Right ventricle myocardium inferior (tissue), 1 donor: ENCODE measurements around the gene ABHD6. TPM values are rescaled to one million over a fixed set of nuclear protein-coding genes. Genes with fewer than 3 reads are reported as not detected.
"Not testable (repeated sequence)": the region's sequence is repeated elsewhere in the genome, so short reads cannot be mapped to it uniquely, and the experiment has no call there.

Experiments used
- ATAC-seq: fragments of 200-7000 bp; cut with Tn5 transposase; one replicate; pipeline ENCODE4 v1.9.1; 2020; ENCODE audit warnings: mild to moderate bottlenecking, moderate library complexity
- DNase-seq: peaks from one replicate; pipeline ENCODE4 v3.0.0; 2021; ENCODE audit errors: missing footprints
- intact Hi-C: fragments of 100-400 bp; cut with DNase I; formaldehyde crosslinking; loops from one replicate; pipeline ENCODE4 v1.11.0; 2022
- total RNA-seq: library from RNA; stranded (reverse); fragmentation: NEBNext Ultra II Directional; extraction: Animal tissue kit (Norgen Biotek cat#: 25700); gene quantifications from one replicate; pipeline ENCODE4 v1.2.1, GENCODE V29; 2021
- donor health status: DM: no; HTN: yes; CAD: no; lungs with severe emphysema.

The ABHD6 gene
- total RNA-seq, 1 donor from 2014 or later: 10.5 TPM

DNA sequence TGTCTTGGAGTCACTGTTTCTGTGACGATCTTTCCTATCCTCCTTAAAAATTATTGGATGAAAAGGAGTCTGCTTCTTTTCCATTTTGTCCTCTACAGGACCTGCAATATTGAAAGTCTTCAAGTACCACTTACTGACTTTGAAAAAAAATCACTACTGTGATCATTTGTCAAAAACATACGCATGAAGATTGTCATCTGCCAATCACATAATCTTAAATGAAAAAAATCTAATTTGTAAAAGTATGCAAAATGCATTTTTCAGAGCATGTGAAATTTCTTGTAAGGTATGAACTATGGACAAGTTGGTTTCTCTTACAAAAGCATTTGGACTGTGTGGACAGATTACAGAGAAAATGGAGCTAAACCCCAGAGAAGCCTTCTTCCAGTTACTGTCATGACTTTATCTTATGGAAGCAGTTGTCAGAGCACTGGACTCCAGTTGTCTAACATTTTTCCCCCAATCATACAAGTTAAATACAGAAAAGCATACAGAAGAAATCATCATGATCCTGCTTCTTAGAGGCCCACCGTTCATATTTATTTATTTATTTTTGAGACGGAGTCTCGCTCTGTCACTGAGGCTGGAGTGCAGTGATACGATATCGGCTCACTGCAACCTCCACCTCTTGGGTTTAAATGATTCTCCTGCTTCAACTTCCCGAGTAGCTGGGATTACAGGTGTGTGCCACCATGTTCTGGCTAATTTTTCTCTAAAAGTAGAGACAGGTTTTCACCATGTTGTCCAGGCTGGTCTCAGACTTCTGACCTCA is 91.7 kb downstream of the ABHD6 start:
- intact Hi-C loops: no loop called here
- ATAC-seq: no peak
- DNase-seq: no peak

DNA sequence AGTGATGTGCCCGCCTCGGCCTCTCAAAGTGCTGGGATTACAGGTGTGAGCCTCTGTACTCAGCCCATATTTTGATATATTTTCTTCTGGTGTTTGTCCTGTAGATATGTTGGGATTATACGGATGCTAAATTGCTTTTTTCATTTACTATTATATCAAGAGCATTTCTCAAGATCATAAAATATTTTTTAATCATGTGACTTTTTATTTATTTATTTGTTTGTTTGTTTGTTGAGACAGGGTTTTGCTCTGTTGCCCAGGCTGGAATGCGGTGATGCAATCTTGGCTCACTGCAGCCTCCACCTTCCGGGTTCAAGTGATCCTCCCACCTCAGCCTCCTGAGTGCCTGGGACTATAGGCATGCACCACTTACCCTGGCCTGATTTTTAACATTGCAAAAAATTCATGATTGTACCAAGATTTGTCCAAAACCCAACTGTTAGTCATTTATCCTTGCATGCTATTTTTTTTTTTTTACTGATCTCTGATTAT is 92.4 kb downstream of the ABHD6 start:
- DNase-seq (no peak), ATAC-seq (no peak)
- intact Hi-C loops: no loop called here

DNA sequence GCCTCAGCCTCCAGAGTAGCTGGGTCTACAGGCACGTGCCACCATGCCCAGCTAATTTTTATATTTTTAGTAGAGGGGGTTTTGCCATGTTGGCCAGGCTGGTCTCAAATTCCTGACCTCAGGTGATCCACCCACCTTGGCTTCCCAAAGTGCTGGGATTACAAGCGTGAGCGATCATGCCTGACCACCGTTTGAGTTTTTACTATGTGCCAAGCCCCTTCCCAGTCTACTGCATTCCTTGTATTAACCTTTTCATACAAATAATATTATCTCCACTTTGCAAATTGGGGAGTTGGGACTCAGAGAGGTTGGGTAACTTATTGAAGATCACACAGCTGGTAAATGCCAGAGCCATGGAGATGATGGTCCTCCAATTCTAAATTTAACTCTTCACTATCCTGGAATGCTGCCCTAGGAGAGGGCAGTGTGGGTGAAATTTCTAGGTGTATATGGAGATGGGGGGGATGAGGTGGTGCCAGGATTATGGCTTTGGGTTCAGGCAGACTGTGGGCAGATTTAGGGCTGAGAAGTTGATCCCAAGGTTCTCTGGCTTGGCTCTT is 94.1 kb downstream of the ABHD6 start:
- intact Hi-C loops: loop anchor here (2.0 kb wide), 1 partner anchor 159 kb away; no protein-coding TSS in a partner anchor

DNA sequence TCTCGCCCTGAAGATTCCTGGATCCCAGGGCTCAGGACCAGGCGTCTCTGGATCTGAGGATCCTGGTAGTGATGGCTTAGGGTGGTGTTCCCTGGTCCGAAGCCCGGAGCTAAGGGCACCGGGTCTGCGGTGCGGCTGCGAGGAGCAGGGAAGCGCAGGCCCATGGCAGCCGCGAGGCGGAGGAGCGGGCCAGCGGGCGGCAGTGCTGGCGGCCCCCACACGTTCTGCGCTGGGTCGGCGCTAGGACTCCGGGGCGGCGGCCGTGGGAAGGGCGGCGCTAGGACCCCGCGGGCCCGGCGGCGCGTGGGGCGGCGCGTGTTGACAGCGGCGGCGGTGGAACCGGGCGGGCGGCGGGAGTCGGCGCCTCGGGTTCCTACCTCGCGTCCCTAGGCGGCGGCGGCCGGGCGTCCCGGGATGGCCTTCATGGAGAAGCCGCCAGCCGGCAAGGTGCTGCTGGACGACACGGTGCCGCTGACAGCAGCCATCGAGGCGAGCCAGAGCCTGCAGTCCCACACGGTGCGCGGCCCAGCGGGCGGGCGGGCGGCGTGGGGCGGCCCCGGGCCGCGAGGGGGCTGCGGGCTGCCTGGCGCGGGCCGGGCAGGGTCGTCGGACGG is 95.1 kb downstream of the ABHD6 start, which contains the start of gene PXK:
Gene PXK, plus strand, starts transcription at position 318 of the 614 bp plus-strand sequence. Its CDS starts 97 bp downstream, at position 415.
- intact Hi-C loops: loop anchor here (2.0 kb wide), 1 partner anchor 158 kb away; no protein-coding TSS in a partner anchor
- DNase-seq (peak; percentile 93), ATAC-seq (peak; percentile 96)

More for the DNA sequence above, 94.1 kb downstream of the ABHD6 start:
- ATAC-seq: no peak
- no peak for DNase-seq

DNA sequence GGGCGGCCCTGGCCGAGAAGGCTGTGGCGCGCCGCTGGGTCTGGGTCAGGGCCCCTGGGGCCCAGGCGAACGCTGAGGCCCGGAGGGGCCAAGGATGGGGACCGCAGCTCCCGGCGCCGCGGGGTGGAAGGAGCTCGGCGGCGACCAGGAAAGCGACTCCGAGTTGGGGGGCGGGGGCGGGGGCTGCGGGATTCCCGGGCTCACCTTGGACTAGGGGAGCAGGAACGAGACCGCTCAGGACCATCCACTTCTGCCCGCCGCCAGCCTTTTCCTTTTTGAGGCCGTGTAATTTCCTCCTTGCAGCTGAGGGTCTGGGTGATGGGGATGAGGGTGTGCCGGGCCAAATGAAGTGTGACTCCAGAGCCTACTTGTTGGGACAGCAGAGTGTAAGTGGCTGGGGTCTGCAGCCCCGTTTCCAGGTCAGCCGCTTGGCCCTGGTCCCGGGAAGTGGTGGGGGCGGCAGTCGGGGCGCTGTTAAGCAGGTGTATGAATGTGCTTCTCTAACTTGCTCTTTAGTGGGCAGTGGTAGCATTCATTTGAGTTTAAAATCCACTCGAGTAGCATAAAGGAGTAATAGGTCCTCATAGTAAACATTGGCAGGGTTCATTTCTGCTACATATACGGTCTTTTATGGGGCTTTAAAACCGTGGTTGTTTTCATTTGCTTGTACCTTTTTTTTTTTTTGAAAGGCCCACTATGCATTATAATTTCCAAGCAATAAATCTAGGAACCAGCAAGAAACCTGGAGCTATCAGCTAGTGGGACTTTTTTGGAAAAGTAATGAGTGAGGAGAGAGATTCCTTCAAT is 95.8 kb downstream of the ABHD6 start:
- intact Hi-C loops: loop anchor here (2.0 kb wide), 1 partner anchor 157 kb away; no protein-coding TSS in a partner anchor
- DNase-seq (no peak), ATAC-seq (peak; percentile 4)

DNA sequence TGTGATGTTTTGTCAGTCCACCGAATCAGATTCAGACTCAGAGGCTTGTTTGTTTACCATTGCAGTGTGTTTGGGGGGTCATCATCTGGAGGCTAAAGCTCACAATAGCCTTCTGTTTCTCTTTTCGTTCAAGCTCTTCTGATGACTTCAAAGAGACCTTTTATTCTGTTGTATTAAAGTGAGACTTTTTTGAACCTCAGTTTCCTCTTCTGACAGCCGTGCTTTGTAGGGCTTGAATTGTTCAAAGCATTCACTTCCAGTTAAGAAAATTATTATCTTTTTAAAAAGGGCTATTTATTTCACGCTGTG is 96.4 kb downstream of the ABHD6 start:
- ATAC-seq: no peak
- intact Hi-C loops: no loop called here
- no peak for DNase-seq

DNA sequence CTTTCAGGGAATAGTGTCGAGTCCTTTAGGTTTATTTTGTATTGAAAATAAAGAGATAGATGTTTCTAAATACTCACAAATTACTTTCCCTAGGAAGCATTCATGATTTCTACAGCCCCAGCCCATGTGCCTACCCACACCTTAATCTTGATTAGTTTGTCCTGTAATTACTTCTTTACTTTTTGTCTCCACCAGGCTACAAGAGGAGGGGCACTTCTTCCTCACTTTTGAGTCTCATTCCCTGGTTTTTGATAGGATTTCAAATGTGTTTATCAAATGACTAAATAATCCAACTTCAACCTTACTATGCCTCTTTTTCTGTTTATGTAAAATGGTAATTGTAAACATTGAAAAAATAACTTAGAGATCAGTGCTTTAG is 96.9 kb downstream of the ABHD6 start:
- DNase-seq (no peak), ATAC-seq (no peak)
- intact Hi-C loops: no loop called here

DNA sequence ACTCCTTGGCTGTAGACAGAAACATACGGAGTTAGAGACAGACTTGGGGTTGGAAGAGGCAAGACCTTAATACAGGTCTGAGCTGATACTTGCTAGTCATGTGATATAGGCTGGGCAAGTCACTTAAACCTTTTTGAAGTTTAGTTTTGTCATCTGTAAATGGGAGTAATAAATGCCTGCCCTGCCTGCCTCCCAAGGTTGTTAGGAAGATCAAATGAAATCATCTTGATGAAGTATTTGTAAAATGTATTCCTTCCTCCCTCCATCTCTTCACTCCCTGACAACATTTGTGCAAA is 98.0 kb downstream of the ABHD6 start:
- intact Hi-C loops: no loop called here
- ATAC-seq (no peak), DNase-seq (no peak)

DNA sequence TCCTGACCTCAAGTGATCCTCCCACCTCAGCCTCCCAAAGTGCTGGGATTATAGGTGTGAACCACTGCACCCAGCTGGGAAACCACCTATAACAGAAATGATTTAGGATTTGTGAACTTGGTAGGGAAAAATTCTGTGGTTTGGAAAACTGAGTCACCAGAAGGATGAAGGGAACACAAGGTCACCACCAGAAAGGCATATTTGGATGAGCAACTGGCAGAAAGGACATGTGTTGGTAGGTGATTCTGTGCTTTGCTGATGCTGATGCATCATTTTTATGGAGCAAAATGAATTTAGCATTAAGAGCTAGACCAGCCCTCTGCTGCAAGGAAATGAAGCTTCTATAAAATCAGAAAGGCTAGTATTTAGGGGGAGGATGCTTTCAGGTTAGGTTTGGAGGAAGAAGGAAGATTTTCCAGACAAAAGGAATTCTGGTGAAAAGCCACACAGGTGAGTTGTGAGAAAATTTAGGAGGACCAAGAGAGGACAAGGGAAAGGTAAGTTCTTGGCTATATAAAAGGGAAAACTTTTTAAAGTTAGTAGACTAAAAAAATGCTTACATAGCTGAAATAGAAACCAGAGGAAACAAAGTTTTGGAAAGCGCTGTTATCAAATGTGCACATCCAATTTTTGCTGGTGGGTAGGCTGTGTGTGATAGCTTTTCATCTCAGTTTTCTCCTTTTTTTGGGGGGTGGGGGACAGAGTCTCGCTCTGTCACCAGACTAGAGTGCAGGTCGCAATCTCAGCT is 98.7 kb downstream of the ABHD6 start:
- intact Hi-C loops: no loop called here
- ATAC-seq (no peak), DNase-seq (no peak)

DNA sequence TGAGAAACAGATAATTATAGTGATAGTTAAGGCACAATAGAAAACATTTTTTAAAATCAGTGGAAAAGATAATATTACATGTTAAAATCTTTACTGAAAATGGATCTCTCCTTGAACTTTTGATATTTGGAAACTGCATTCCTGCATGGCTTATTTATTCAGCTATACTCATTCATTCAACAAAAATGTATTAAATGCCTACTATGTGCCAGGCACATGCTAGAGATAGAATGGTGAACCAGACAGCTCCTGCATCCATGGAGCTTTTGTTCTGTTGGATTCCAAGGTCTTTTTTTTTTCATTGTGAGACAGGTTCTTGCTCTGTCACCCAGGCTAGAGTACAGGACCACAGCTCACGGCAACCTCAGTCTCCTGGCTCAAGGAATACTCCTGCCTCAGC is 99.6 kb downstream of the ABHD6 start:
- DNase-seq (no peak), ATAC-seq (no peak)
- intact Hi-C loops: no loop called here

DNA sequence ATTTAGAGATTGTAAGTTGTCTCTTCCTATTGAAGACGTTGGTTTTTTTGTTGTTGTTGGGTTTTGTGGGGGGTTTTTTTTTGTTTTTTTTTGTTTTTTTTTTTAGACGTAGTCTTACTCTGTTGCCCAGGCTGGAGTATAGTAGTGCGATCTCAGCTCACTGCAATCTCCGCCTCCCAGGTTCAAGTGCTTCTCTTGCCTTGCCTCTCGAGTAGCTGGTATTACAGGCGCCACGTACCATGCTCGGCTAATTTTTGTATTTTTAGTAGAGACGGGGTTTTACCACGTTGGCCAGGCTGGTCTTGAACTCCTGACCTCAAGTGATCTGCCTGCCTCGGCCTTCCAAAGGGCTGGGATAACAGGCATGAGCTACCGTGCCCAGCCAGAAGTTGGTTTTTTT is 101.6 kb downstream of the ABHD6 start:
- ATAC-seq, DNase-seq, intact Hi-C loops: not testable (repeated sequence)

DNA sequence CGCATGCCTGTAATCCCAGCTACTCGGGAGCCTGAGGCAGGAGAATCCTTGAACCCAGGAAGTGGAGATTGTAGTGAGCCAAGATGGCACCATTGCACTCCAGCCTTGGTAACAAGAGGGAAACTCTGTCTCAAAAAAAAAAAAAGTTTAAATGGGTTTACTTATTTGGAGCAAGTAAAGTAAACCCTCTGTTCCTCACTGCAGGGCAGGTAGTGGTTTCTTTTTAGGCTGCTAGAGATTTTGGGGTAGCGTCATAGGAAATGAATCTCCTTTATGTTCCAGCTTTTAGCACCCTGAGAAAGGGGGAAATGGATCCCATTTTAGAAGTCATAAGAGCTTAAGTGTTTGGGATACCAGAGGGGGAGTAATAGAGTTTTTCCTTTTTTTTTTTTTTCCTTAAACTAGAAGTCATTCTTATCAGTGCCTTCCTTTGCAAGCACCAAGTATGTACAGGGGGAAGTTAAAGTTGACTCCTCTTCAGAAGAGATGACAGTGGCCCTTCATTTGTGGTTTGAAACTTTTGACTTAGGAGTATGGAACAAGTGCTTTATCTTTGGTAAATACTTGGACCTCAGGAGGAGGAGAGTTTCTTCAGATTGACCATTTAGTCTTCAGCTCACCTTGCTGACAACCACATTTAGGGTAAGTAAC is 103.1 kb downstream of the ABHD6 start:
- intact Hi-C loops: no loop called here
- no peak for ATAC-seq

DNA sequence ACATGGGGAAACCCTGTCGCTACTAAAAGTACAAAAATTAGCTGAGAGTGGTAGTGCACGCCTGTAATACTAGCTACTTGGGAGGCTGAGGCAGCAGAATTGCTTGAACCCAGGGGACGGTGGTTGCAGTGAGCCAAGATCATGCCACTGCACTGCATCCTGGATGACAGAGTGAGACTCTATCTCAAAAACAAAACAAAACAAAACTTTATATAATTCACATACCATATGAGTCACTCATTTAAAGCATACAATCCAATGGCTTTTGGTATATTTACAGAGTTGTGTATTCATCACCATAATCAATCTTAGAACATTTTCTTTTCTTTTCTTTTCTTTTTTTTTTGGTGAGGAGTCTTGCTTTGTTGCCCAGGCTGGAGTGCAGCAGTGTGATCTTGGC is 103.8 kb downstream of the ABHD6 start:
- intact Hi-C loops: no loop called here
- DNase-seq: no peak
- no peak for ATAC-seq

More for the DNA sequence above, 103.1 kb downstream of the ABHD6 start:
- DNase-seq: no peak

DNA sequence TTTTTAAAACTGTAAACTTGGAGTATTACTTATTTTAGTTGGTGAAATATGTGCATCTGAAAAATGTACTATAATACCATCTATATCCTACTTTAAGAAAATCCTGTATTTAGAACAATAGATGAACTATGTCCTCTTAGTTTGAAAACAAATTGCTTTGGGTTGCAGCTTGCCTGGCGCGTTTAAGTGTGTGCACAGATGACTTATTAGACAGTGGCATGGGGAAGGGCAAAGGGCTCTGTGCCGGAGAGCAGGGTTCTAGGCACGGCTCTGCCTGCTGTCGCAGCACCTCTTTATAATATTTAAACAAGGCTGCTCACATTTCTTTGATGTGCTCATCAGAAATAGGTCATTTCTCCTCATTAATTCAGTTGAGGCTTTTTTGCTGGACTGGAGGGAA is 105.1 kb downstream of the ABHD6 start:
- DNase-seq (no peak), ATAC-seq (no peak)
- intact Hi-C loops: no loop called here
